ENCODE measurements around the gene ETF1.

ETF1 gene

GRCh38 chr5:138542956-138543729 is at the start of gene ETF1:
Gene ETF1, minus strand, starts transcription at chr5:138543236. Its CDS starts 318 bp downstream, at chr5:138542918.
- H3K27ac Mint-ChIP-seq = peak within 1 kb of the TSS; percentile 98 to 100 (median 99)
- no peak for TF ChIP-seq CTCF (IDR thresholded peaks at IDR 0.05; ENCODE audit: unreplicated experiment in 3 of 3)
- peaks cover 12% of the 10 kb centered on the region for H3K36me3 Mint-ChIP-seq (ENCODE audit: low read depth)
- H3K27me3 Mint-ChIP-seq (ENCODE audit: low read depth) = no peaks in the 10 kb centered on the region
- peak within 1 kb of the TSS; percentile 98 to 99 (median 99) for H3K4me3 Mint-ChIP-seq
- H3K9me3 Mint-ChIP-seq = no peaks in the 10 kb centered on the region
- H3K4me1 Mint-ChIP-seq = peaks cover 53% of the 10 kb centered on the region

GRCh38 chr5:138588013-138588788 is 45.2 kb upstream of the ETF1 start:
- H3K27me3 Mint-ChIP-seq (ENCODE audit: low read depth) = no peaks in the 10 kb centered on the region
- no peak for TF ChIP-seq CTCF (IDR thresholded peaks at IDR 0.05; ENCODE audit: unreplicated experiment in 3 of 3)
- no peaks in the 10 kb centered on the region for H3K9me3 Mint-ChIP-seq
- H3K4me3 Mint-ChIP-seq = no peak overlapping the region
- H3K36me3 Mint-ChIP-seq (ENCODE audit: low read depth) = no peaks in the 10 kb centered on the region
- H3K27ac Mint-ChIP-seq = no peak overlapping the region
- H3K4me1 Mint-ChIP-seq = peaks cover 41% of the 10 kb centered on the region

- TF ChIP-seq CTCF (IDR thresholded peaks at IDR 0.05; ENCODE audit: unreplicated experiment in 3 of 3) = no peak
- H3K27ac Mint-ChIP-seq = peak overlapping the region in 2 of 3 experiments; percentile 13 to 43
Observed at GRCh38 chr5:138585157-138585556, 42.1 kb upstream of the ETF1 start.

GRCh38 chr5:138583984-138584637 is 41.1 kb upstream of the ETF1 start:
- TF ChIP-seq CTCF (IDR thresholded peaks at IDR 0.05; ENCODE audit: unreplicated experiment in 3 of 3) = no peak
- Mint-ChIP-seq H3K9me3 (no peaks in the 10 kb centered on the region), H3K27me3 (ENCODE audit: low read depth) (no peaks in the 10 kb centered on the region), H3K36me3 (ENCODE audit: low read depth) (no peaks in the 10 kb centered on the region), H3K4me1 (peaks cover 31% of the 10 kb centered on the region), H3K27ac (peak overlapping the region in 2 of 3 experiments; percentile 14 to 43), H3K4me3 (no peak overlapping the region)

More at GRCh38 chr5:138585157-138585556, 42.1 kb upstream of the ETF1 start:
- no peaks in the 10 kb centered on the region for H3K9me3 Mint-ChIP-seq
- H3K4me1 Mint-ChIP-seq = peaks cover 27% of the 10 kb centered on the region
- H3K36me3 Mint-ChIP-seq (ENCODE audit: low read depth) = no peaks in the 10 kb centered on the region
- no peaks in the 10 kb centered on the region for H3K27me3 Mint-ChIP-seq (ENCODE audit: low read depth)
- H3K4me3 Mint-ChIP-seq = no peak overlapping the region

- no peak overlapping the region for H3K27ac Mint-ChIP-seq
- H3K27me3 Mint-ChIP-seq (ENCODE audit: low read depth) = no peaks in the 10 kb centered on the region
- no peaks in the 10 kb centered on the region for H3K9me3 Mint-ChIP-seq
- H3K4me1 Mint-ChIP-seq = peaks cover 21% of the 10 kb centered on the region
- H3K36me3 Mint-ChIP-seq (ENCODE audit: low read depth) = no peaks in the 10 kb centered on the region
- no peak overlapping the region for H3K4me3 Mint-ChIP-seq
- no peak for TF ChIP-seq CTCF (IDR thresholded peaks at IDR 0.05; ENCODE audit: unreplicated experiment in 3 of 3)
Observed at GRCh38 chr5:138582959-138583358, 39.9 kb upstream of the ETF1 start.

Data from nephron (organoid).